SKM-1 treated with dmso at 0.1 percent for 144 hours (cell line): ENCODE results near the gene YLPM1.
A peak's percentile ranks its signal among the peaks of the same experiment; 100 is the strongest.

Source experiments
- DNase-seq: peaks from one replicate; lab custom pipeline; 2025; ENCODE audit not compliant: unreplicated experiment; lab: John Stamatoyannopoulos, UW

Gene YLPM1

DNA sequence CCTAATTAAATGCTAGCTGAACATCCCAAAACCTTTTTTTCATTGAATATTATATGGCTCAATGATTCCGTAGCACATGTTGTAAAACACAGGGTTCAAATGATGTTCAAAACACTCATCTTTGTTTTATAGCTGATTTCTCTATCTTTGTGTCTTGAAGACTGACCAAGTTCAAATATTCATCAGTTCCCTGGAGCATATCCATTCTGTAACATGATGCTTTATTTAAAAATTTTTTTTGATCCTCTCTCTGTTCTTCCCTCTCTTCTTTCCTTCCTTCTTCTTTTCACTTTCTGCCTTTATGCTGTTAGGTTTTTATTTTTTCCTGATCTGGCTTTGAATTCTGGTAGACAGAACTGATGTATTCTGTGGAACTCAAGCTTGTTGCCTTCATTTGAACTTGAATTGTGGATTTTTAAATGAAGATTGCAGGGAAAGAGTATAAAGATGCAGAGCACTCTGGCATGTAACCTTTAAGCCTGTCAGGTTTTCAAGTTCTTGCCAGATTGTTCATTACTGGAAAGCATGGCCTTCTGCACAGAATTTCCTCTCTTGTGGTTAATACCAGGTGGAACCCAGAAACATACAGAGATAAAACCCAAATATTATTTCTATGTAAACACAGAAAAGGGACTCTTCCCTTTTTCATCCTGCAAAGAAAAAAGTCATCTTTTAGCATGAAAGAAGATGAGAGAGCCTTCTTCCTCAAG is 73.3 kb downstream of the YLPM1 start:
- DNase-seq: no peak

GRCh38 chr14:74838166-74838565 is 75.0 kb downstream of the YLPM1 start:
- no peak for DNase-seq

DNA sequence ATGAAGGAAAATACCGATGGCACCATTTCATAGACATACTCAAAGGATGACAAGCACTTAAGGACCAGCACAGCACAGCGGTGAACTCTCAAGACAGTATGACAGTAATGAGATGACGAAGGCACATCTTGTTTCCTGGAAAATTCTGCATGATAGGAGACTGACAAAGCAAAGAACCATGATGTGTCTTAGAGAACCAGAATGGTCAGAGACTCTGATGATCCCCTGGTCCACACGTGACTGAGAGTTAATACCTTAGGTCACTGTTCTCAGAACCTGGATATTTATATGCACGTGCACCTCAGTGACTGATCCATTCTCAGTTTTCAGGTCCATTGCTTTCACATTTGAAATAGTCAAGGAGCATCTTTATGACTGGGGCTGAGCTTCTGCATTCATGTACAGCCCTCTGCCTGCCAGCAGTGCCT is 77.5 kb downstream of the YLPM1 start:
- no peak for DNase-seq

DNA sequence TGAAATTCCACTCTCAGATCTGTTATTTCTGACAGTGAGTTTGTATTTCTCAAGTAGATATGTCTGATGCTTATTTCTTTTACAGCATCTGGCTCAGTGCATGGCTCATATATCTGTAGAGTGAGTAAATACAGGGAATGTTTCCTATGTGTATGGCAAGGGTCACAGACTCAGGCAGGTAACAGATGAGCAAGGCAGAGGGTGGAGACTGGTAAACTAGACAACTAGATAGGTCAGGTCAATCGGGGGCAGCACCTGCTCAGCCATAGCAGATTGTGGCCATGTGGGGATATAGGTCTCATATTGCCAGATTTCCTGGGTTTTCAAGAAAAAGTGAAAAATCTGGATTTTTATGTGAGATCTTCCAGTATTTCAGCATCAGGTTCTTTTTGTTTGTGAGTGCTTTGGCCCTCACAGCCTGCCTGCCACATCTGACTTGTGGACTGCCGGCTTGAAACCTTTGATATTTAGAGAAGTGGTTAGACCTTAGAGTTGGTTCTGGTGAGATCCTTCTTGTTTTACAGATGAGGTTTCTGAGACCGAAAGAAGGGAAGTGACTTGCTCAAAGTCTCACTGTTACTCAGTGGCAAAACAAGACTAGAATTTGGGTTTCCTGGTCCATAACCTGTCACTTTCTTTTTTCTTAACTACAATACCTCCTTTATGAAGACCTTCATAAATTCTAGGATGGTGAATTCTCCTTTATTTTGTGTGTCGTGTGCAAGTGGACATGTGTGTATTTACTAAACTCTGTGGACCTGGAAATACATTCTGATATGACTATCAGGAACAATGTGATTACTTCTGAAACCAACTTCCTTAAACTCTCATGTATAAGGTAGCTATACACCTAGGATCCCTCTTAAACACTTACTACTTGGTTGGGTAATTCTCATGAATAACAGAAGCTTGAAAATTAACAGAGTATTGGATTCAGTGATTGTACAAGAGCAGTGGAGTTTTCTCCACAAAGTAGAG is 78.4 kb downstream of the YLPM1 start:
- DNase-seq: peak; percentile 52

DNA sequence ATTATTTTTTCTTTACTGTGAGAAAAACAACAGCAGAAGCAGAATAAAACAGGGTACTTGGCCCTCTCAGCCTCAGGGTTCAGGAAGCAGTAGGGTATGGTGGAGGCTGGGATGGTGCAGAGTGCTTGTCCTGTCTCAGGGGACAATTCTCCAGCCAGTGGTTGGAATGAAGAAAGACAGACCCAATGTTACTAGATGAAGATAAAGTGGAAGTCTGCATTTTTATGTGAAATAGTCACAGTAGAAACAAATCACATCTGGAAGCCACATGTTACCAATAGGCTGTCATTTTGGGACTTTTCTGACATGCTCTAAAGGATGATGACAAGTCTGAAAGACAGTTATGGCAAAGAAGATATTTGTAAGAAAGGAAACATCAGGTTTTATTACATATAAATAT is 80.5 kb downstream of the YLPM1 start:
- DNase-seq: no peak

GRCh38 chr14:74846168-74846567 is 83.1 kb downstream of the YLPM1 start:
- no peak for DNase-seq

- no peak for DNase-seq
These were observed 84.0 kb downstream of the YLPM1 start for GRCh38 chr14:74846968-74847665.

DNA sequence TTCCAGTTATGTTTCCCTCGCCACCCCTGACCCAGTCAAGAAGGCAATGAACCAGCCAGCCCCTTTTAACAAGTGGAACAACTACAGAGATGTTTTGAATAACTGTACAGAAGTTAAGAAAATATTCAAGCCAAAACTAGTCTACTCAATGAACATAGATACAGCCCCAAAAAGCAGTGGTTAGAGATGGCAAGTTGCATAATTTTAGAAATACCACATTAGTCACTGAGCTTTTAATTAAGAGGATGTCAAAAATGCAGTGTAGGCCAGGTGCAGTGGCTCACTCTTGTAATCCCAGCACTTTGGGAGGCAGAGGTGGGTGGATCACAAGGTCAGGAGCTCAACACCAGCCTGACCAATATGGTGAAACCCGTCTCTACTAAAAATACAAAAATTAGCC is 85.7 kb downstream of the YLPM1 start:
- no peak for DNase-seq

- no peak for DNase-seq
These were observed 89.9 kb downstream of the YLPM1 start for GRCh38 chr14:74852922-74853530.

DNA sequence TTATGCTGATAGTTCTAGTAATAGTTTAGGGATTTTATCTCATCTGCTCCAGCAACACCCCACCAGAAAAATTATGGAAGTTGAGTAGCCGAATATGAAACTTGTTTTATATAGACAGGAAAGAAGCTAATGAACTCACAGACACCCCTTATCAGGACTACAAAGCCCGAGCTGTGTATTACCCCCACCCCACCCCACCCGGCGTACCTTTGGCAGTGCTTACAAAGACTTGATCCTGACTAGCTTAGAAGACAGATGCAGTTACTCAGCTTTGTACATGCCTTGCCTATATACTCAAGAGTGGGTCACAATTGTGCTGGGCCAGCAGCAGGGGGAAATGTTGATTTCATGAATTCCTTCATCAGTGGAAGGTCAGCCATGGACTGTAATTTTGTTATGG is 90.5 kb downstream of the YLPM1 start:
- DNase-seq: no peak

DNA sequence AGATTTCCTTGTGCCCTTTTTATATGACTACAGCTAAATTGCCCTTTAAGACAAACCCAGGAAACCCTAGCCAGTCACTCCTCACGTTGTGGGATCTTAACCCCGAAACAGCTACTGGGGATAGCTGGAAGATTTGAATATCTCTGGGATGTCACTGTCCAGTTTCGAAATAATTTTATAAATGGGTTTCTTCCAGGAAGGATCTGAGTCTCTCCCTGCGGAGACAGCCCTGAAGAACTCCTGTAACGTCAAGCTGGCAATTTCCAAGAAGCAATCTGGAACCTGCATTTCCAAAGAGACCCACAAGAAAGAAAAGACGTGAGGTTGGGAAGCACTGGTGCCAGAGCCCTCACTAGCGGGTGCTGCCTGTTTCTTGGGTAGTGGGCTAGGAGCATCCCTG is 91.9 kb downstream of the YLPM1 start:
- DNase-seq: no peak

DNA sequence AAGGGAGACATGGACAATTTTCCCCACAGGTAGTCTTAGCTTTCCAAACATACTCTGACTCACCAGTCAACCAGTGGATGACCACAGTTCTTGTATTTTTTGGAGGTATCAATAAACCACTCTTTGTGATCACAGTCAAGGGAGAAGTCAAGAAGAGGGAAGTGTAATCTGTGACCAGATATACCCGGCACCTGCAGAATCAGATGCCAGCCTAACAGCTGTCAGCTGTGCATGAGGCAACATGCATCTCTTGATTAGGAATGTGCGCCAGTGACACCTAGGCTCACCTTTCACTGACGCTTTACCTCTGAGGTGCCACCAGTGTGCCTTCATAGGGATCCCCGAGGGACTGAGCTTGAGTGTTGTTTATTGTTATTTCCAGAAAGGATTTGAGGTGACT is 92.8 kb downstream of the YLPM1 start:
- DNase-seq: no peak

DNA sequence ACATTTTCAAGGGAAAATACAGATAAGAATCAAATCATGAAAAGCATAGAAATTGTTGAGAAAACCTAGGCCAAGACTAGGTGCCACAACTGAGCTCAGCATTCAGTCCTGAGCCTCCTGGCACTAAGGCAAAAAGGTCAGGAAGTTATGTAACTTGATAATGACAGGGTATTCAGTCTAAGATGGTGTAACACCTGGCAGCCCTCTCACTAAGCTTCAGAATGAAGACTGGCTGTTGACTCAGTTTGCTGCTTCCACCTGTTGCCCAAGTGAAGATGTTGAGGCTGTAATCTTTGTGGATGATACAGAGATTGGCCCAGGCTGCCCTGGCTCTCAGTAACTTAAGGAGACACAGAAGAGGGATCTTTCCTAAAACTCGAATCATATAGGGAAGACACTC is 93.2 kb downstream of the YLPM1 start:
- DNase-seq: no peak

DNA sequence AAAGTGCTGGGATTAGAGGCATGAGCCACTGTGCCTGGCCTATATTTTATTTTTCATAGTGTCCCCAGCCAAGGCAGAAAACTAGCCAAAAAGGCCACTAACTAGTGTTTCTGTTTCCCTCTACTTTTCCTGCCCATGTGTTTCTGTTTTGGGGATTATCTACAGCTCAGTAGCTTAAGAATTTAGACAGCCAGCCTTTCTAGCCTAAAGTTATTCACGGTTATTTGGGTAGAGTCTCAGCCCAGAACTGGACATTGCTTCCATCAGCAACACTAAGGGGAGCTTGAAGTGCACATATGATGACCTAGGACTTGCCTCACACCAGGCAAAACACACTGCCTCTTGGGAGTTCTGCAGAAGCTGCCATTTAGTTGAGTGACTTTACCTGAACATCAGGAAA is 94.9 kb downstream of the YLPM1 start:
- no peak for DNase-seq

GRCh38 chr14:74859757-74860552 is 96.8 kb downstream of the YLPM1 start:
- no peak for DNase-seq

DNA sequence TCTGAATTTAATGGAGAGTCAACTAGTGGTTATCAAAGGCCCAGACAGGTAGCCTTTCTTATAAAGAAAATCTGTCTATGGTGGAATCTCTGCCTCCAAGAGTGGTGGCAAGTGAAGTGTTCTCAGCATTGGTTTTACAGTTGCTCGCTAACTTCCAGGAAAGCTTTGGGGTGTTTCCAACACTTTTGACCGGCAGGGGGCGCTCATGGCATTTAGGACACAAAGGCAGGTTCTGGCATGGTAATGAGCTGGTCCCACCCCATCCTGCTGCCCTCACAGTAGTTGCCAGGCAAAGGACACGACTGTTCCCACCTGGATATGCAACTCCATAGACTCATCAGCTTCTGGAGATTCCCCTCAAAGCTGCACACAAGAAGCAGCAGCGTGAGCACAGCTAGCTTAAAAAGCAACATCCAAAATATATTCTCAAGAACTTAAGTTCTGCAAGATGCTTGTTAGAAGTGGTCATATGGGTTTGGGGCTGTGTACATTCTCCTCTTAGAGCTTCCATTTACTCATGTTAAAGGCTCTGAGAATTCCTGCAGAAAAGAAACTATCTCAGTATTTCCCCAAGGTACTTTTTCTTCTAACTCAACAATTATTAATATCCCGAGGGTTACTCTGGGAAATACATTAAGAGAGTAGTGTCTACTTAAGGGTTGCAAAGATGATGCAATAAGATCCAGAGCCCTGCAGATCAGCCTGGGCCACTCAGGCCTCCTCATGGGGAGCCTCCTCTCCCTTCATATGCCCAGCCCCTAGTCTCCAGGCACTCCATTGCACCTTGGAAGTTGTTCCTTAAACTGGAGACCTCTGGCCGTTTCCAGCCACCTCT is 98.0 kb downstream of the YLPM1 start:
- no peak for DNase-seq

DNA sequence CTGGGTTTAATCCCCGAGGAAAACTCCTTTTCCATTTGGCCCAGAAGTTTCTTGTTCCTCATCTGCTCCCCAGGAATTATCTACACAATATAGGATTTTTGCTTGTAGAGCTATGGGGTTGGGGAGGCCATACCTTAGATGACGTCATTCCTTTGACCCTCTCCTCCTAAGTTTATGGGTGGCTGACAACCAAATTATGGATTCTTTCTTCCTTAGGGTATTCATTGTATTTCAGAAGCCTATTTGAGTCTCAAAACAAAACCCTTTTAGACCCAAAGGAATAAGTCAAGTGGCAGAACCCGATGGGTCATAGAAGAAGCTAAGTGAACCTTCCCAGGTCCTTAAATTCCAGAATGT is 98.6 kb downstream of the YLPM1 start:
- DNase-seq: no peak

- DNase-seq: no peak
These were observed 100.2 kb downstream of the YLPM1 start for GRCh38 chr14:74863274-74863673.

DNA sequence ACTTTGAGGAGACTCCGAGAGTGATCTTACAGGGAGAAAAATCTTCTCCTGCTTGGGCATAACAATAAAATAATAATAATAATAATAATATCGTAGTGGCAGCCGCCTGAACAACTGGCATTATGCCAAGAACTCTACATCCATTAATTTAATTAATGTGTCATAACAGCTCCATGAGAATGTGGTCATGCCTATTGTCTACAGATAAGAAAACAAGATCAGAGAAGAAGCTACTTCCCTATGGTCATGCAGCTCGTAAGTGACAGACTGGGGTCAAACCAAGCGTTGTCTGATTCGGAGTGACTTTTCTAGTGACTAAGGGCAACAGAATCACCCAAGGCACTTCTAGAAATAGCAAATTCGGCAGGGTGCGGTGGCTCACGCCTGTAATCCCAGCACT is 101.1 kb downstream of the YLPM1 start:
- DNase-seq: no peak

- DNase-seq: no peak
These were observed 102.0 kb downstream of the YLPM1 start for GRCh38 chr14:74865156-74865555.
